Measurements from ENCODE around the gene CDC20B. TPM values are rescaled to one million over a fixed set of nuclear protein-coding genes. Genes with fewer than 3 reads are reported as not detected.
A peak's percentile ranks its signal among the peaks of the same experiment; 100 is the strongest.

Gene CDC20B
- total and polyA plus RNA-seq, 2 of the 8 experiments (the other 6 are each of a cell fraction or from before 2014, with no cell fraction given), result 0.06 TPM; not detected in 1

- TF ChIP-seq E2F6 (IDR thresholded peaks at IDR 0.05), result peak; percentile 78
- TF ChIP-seq GABPA (IDR thresholded peaks at IDR 0.05; ENCODE audit: borderline replicate concordance, insufficient read depth, low read length), result no peak
- peak; percentile 49; the same call in 1 of the 2 replicates for TF ChIP-seq RBBP5 (IDR thresholded peaks at IDR 0.05; ENCODE audit: borderline replicate concordance, low read depth, low read length)
- TF ChIP-seq SP1 (IDR thresholded peaks at IDR 0.05; ENCODE audit: low read depth, low read length), result no peak
- TF ChIP-seq SUZ12 (IDR thresholded peaks at IDR 0.05; ENCODE audit: low read length), result peak; percentile 82
- no peak for TF ChIP-seq FOSL1 (IDR thresholded peaks at IDR 0.05; ENCODE audit: insufficient read depth, low read depth, low read length)
- TF ChIP-seq YY1 (IDR thresholded peaks at IDR 0.05; ENCODE audit: low read depth, low read length), result 0 out of 2 replicates have a peak, but pooled peaks have one; percentile 15
- 0 out of 2 replicates have a peak, but pooled peaks have one; percentile 13 for TF ChIP-seq BACH1 (IDR thresholded peaks at IDR 0.05; ENCODE audit: low read length)
Observed at GRCh38 chr5:55176176-55176818, 3.3 kb upstream of the CDC20B start (continued).

Measured in H1 (cell line).